DOHH2 (cell line): Measurements from ENCODE around the gene TERT.

Experiments
- H3F3A ChIP-seq: fragments of 200-600 bp; sonication (generic), shearing (Covaris generic); 2 replicates; pipeline ENCODE4 v1.6.0; 2016; ENCODE audit warnings: antibody characterized with exemption, mild to moderate bottlenecking; ENCODE audit not compliant: control insufficient read depth, insufficient read depth
- H3K27ac ChIP-seq: fragments of 200-600 bp; sonication (generic); 2 replicates; pipeline ENCODE4 v1.5.1; 2014; ENCODE audit warnings: low read depth, mild to moderate bottlenecking, low read length, moderate library complexity
- H3K27me3 ChIP-seq: fragments of 200-600 bp; sonication (generic); 2 replicates; pipeline ENCODE4 v1.6.1; 2014; ENCODE audit warnings: mild to moderate bottlenecking, low read length, mixed read lengths; ENCODE audit not compliant: control insufficient read depth
- H3K36me3 ChIP-seq: fragments of 200-600 bp; sonication (generic); 2 replicates; pipeline ENCODE4 v1.6.1; 2014; ENCODE audit warnings: mild to moderate bottlenecking, low read length, moderate library complexity, mixed read lengths; ENCODE audit not compliant: control insufficient read depth
- H3K4me1 ChIP-seq: fragments of 200-600 bp; sonication (generic); 2 replicates; pipeline ENCODE4 v1.6.1; 2014; ENCODE audit warnings: mild to moderate bottlenecking, low read length, mixed read lengths; ENCODE audit not compliant: control insufficient read depth
- H3K4me2 ChIP-seq: fragments of 200-600 bp; sonication (generic); 2 replicates; pipeline ENCODE4 v1.6.0; 2014; ENCODE audit warnings: mild to moderate bottlenecking, low read length, moderate library complexity
- H3K4me3 ChIP-seq: fragments of 200-600 bp; sonication (generic); 2 replicates; pipeline ENCODE4 v1.5.1; 2014; ENCODE audit warnings: mild to moderate bottlenecking, low read length, mixed read lengths
- H3K79me2 ChIP-seq: fragments of 200-600 bp; sonication (generic); 2 replicates; pipeline ENCODE4 v1.6.1; 2014; ENCODE audit warnings: mild to moderate bottlenecking, low read length, mixed read lengths; ENCODE audit not compliant: control insufficient read depth
- H3K9me2 ChIP-seq: fragments of 200-600 bp; sonication (generic); replicated peaks from 2 replicates; pipeline ENCODE4 v1.6.1; 2014; ENCODE audit warnings: mild to moderate bottlenecking, low read length, mixed read lengths; ENCODE audit not compliant: control insufficient read depth
- H3K9me3 ChIP-seq: fragments of 200-600 bp; sonication (generic); 2 replicates; pipeline ENCODE4 v1.6.1; 2014; ENCODE audit warnings: antibody characterized with exemption, low read length, mixed read lengths; ENCODE audit not compliant: control insufficient read depth, insufficient read depth
- H4K20me1 ChIP-seq: fragments of 200-600 bp; sonication (generic); 2 replicates; pipeline ENCODE4 v1.6.0; 2014; ENCODE audit warnings: low read depth, mild to moderate bottlenecking, antibody characterized with exemption, low read length, moderate library complexity; ENCODE audit not compliant: control insufficient read depth, insufficient read depth
- CTCF ChIP-seq: fragments of 200-600 bp; sonication (generic); IDR thresholded peaks from one replicate; pipeline ENCODE4 v1.5.1; 2014; ENCODE audit warnings: antibody characterized with exemption, mild to moderate bottlenecking, low read depth, low read length; ENCODE audit not compliant: poor library complexity, severe bottlenecking
- EZH2phosphoT487 ChIP-seq: fragments of 200-600 bp; sonication (generic); IDR thresholded peaks from 2 replicates; pipeline ENCODE4 v1.6.1; 2017; ENCODE audit warnings: borderline replicate concordance, mild to moderate bottlenecking, antibody characterized with exemption, low read length, moderate library complexity, mixed read lengths

TERT gene

DNA sequence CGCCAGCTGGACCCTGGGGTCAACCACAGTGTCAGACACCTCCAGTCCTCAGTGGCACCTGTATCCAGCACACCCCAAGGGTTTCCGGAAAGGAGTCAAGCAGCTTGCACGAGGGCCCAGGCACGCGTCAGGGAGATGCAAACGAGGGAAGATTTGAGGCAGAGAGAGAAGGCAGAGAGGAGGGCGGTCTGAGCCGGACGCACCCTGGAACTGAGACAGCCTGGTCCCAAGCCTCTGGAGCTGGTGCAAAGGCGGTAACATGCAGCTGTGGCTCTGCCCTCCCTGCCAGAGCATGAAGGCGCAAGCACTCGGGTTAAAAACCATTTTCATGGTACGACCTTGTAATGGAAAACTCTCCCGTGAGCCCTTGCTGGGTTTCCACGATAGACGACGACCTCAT, 37.5 kb downstream of the TERT start:
- Histone ChIP-seq H3K9me2 (no peaks in the 10 kb centered on the region), H3K9me3 (no peaks in the 10 kb centered on the region), H3K79me2 (no peaks in the 10 kb centered on the region), H3F3A (no peaks in the 10 kb centered on the region), H3K4me1 (no peaks in the 10 kb centered on the region), H4K20me1 (no peaks in the 10 kb centered on the region), H3K4me3 (no peak overlapping the region), H3K4me2 (no peak overlapping the region), H3K27ac (no peak overlapping the region), H3K36me3 (peaks cover 19% of the 10 kb centered on the region), H3K27me3 (no peaks in the 10 kb centered on the region)
- no peak for TF ChIP-seq EZH2phosphoT487
- TF ChIP-seq CTCF, result no peak

DNA sequence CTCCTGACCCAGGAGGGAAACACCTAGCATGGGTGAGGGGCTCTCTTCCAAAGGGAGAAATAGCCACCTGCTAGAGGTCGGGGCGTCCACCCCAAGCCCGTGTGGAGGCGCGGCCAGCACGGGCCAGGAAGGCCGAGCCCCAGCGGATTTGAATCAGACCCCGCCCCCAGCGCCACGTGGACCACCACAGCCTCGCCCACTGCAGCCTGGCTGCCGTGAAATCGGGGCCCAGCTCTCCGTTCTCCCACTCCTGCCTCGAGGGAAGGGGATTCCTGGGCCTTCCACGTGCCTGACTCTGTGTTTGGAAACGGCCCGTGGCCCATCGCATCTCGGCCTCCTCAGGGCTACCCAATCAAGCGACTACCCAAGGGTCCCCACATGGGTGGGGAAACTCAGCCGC, 38.1 kb downstream of the TERT start:
- H3K27me3 ChIP-seq, result no peaks in the 10 kb centered on the region
- H3K9me2 ChIP-seq, result no peaks in the 10 kb centered on the region
- TF ChIP-seq CTCF, result no peak
- no peak for TF ChIP-seq EZH2phosphoT487
- no peak overlapping the region for H3K27ac ChIP-seq
- peaks cover 13% of the 10 kb centered on the region; the same call in 1 of the 2 replicates for H3K36me3 ChIP-seq
- no peaks in the 10 kb centered on the region for H4K20me1 ChIP-seq
- no peak overlapping the region for H3K4me3 ChIP-seq
- no peaks in the 10 kb centered on the region for H3K9me3 ChIP-seq
- no peak overlapping the region for H3K4me2 ChIP-seq
- H3K79me2 ChIP-seq, result no peaks in the 10 kb centered on the region
- no peaks in the 10 kb centered on the region for H3F3A ChIP-seq
- H3K4me1 ChIP-seq, result no peaks in the 10 kb centered on the region

DNA sequence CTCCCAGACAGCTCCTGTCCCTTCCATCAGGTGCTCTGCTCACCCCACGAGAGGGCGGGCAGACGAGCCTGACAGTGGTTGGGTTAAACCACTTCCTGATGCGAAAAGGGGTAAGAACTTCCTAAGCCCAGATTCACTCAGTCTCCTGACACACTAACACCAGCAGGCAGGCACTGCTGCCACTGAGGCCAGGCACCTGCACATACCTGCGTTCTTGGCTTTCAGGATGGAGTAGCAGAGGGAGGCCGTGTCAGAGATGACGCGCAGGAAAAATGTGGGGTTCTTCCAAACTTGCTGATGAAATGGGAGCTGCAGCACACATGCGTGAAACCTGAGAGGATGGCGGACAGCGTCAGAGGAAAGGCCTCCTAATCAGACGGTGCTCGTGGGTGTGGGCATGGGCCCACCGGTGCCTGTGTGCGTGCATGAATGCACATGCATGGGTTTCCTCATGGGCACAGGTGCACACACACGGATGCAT, 39.7 kb downstream of the TERT start:
- Histone ChIP-seq H3K27ac (no peak overlapping the region), H3K9me2 (no peaks in the 10 kb centered on the region), H3K36me3 (peaks cover 2% of the 10 kb centered on the region; the same call in 1 of the 2 replicates), H3K9me3 (no peaks in the 10 kb centered on the region), H3K27me3 (no peaks in the 10 kb centered on the region), H3K4me1 (no peaks in the 10 kb centered on the region), H4K20me1 (no peaks in the 10 kb centered on the region), H3K79me2 (no peaks in the 10 kb centered on the region), H3F3A (no peaks in the 10 kb centered on the region), H3K4me3 (no peak overlapping the region), H3K4me2 (no peak overlapping the region)
- TF ChIP-seq CTCF (no peak), EZH2phosphoT487 (no peak)

- Histone ChIP-seq H3K36me3 (no peaks in the 10 kb centered on the region; the same call in 1 of the 2 replicates), H3K27ac (no peak overlapping the region), H4K20me1 (no peaks in the 10 kb centered on the region), H3K9me3 (no peaks in the 10 kb centered on the region), H3K79me2 (no peaks in the 10 kb centered on the region), H3K9me2 (no peaks in the 10 kb centered on the region), H3F3A (no peaks in the 10 kb centered on the region), H3K4me1 (no peaks in the 10 kb centered on the region), H3K4me3 (no peak overlapping the region), H3K4me2 (no peak overlapping the region), H3K27me3 (no peaks in the 10 kb centered on the region)
- TF ChIP-seq CTCF (no peak), EZH2phosphoT487 (no peak)
Measured at GRCh38 chr5:1254196-1254595, 40.7 kb downstream of the TERT start.
